T-helper 1 cell (primary cell): ENCODE results near the gene PLCXD1.

Experiments used
- DNase-seq, 5 donors: peaks; one replicate each; pipeline ENCODE4 v3.0.0-alpha.2; 2012 to 2020

Gene PLCXD1

GRCh38 chrX:351736-352135 lies 70.6 kb downstream of the PLCXD1 start:
- no peak for DNase-seq

GRCh38 chrX:352181-352580 lies 71.0 kb downstream of the PLCXD1 start:
- no peak for DNase-seq

- DNase-seq: peak in 1 of 5 donors; percentile 7
Measured at GRCh38 chrX:352582-353314, 71.6 kb downstream of the PLCXD1 start.
